ENCODE measurements around the gene ATAT1.

ATAT1 gene

GRCh38 chr6:30601436-30601814, 25.2 kb upstream of the ATAT1 start:
- peak; percentile 60 for ATAC-seq (replicated peaks; ENCODE audit: extremely low read depth, poor library complexity, severe bottlenecking)
- peaks cover 39% of the 10 kb centered on the region for H3K4me1 Mint-ChIP-seq
- H3K27me3 Mint-ChIP-seq: no peaks in the 10 kb centered on the region
- H3K9me3 Mint-ChIP-seq: no peaks in the 10 kb centered on the region
- peak in 1 of 2 donors; percentile 33 for DNase-seq (ENCODE audit: low spot score in 2 of 2)
- peak overlapping the region; percentile 81 for H3K27ac Mint-ChIP-seq (ENCODE audit: low read depth)
- peaks cover 53% of the 10 kb centered on the region for H3K36me3 Mint-ChIP-seq (ENCODE audit: insufficient read depth)
- H3K4me3 Mint-ChIP-seq: no peak overlapping the region

DNA sequence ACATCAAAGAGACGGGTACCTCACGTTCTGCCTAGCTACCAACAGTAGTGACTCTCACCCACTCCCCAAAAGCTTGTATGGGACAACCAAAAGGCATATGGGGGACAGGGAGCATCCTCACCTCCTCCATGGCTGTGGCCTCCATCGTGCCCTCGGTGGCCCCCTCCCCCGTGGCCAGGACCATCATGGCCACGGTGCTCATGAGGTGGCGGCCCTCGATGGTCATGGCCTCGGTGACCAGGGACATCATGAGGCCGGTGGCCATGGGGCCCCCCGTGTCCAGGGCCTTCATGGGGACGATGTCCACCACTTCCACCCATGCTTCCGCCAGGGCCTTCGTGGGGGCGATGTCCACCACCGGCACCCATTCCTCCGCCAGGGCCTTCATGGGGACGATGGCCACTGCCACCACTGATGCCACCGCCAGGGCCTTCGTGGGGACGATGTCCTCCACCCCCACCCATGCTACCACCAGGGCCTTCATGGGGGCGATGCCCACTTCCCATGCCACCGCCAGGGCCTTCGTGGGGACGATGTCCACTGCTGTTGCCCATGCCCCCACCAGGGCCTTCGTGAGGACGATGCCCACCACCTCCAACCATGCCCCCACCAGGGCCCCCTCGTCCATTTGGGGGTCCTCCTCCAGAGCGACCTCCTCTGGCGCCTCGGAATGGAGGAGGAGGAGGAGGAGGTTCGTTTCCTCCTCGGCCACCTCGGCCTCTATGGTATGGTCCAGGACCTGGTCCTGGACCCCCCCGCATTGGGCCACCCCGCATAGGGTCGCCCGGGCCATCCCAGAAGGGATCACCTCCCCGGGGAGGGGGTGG, 24.6 kb upstream of the ATAT1 start:
- Mint-ChIP-seq H3K9me3 (no peaks in the 10 kb centered on the region), H3K36me3 (ENCODE audit: insufficient read depth) (peaks cover 58% of the 10 kb centered on the region), H3K4me3 (no peak overlapping the region), H3K27me3 (no peaks in the 10 kb centered on the region), H3K27ac (ENCODE audit: low read depth) (peak overlapping the region; percentile 81), H3K4me1 (peaks cover 39% of the 10 kb centered on the region)
- no peak for ATAC-seq (replicated peaks; ENCODE audit: extremely low read depth, poor library complexity, severe bottlenecking)
- no peak for DNase-seq (ENCODE audit: low spot score in 2 of 2)

DNA sequence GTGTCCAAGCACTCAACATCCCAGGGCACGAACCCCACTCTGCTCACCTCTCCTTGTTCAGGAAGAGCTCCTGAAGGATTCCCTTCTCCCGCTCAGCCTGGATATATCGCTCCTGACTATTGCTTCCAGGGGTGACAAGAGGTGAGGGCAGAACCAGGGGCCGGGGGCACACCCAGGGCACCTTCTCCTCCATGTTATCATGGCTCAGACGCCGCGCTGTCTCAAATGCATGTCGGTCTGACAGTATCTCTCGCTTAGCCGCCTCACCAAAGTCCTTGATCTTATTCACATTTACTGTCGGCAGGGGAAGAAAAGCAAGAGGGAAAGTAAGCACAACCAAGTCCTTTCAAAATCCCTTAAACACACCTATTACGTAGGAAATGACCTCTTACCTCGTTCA, 22.7 kb upstream of the ATAT1 start:
- DNase-seq (ENCODE audit: low spot score in 2 of 2) (no peak), ATAC-seq (replicated peaks; ENCODE audit: extremely low read depth, poor library complexity, severe bottlenecking) (no peak)
- Mint-ChIP-seq H3K4me1 (peaks cover 45% of the 10 kb centered on the region), H3K9me3 (no peaks in the 10 kb centered on the region), H3K27me3 (no peaks in the 10 kb centered on the region), H3K4me3 (no peak overlapping the region), H3K36me3 (ENCODE audit: insufficient read depth) (peaks cover 72% of the 10 kb centered on the region), H3K27ac (ENCODE audit: low read depth) (no peak overlapping the region)

DNA sequence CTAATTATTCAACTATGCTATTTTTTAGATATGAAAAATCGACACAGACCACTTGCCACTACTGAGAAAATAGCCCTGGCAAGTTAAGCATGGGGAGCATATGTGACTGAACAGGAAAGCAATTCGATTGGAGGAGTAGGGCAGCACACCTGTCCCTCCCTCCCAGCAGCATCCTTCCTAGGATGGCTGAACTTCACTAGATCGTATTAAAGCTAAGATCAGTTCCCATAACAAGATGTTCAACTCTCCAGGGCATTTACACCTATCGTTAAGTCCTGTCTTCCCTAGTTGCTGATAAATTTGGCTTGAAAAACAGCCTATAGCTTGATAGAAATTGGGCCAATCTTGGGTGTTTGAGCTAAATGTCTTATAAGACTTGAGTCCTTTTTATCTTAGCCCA, 16.6 kb upstream of the ATAT1 start:
- H3K9me3 Mint-ChIP-seq: no peaks in the 10 kb centered on the region
- H3K36me3 Mint-ChIP-seq (ENCODE audit: insufficient read depth): peaks cover 64% of the 10 kb centered on the region
- peak overlapping the region; percentile 87 for H3K27ac Mint-ChIP-seq (ENCODE audit: low read depth)
- no peaks in the 10 kb centered on the region for H3K27me3 Mint-ChIP-seq
- H3K4me3 Mint-ChIP-seq: no peak overlapping the region
- ATAC-seq (replicated peaks; ENCODE audit: extremely low read depth, poor library complexity, severe bottlenecking): no peak
- no peak for DNase-seq (ENCODE audit: low spot score in 2 of 2)
- H3K4me1 Mint-ChIP-seq: peaks cover 67% of the 10 kb centered on the region

- no peak for ATAC-seq (replicated peaks; ENCODE audit: extremely low read depth, poor library complexity, severe bottlenecking)
- Mint-ChIP-seq H3K4me3 (no peak overlapping the region), H3K27me3 (no peaks in the 10 kb centered on the region), H3K4me1 (peaks cover 75% of the 10 kb centered on the region), H3K36me3 (ENCODE audit: insufficient read depth) (peaks cover 64% of the 10 kb centered on the region), H3K9me3 (no peaks in the 10 kb centered on the region), H3K27ac (ENCODE audit: low read depth) (peak overlapping the region; percentile 87)
- no peak for DNase-seq (ENCODE audit: low spot score in 2 of 2)
Measured at GRCh38 chr6:30611150-30611855, 15.4 kb upstream of the ATAT1 start.

DNA sequence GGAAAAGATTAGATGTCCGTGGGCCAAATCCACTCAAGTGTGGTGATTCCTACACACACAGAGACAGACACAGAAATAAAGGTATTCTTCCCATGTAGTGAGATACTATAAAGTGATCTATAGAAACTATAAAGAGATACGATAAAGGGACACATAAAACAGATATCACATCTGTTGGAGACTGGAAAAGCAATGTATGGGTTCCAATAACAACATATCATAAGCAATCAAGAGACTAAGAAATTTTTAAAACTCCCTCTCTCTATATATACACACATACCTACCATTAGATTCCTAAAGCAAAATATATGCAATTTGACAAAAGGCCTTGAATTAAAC, 14.8 kb upstream of the ATAT1 start:
- Mint-ChIP-seq H3K4me1 (peaks cover 75% of the 10 kb centered on the region), H3K36me3 (ENCODE audit: insufficient read depth) (peaks cover 64% of the 10 kb centered on the region), H3K27me3 (no peaks in the 10 kb centered on the region), H3K27ac (ENCODE audit: low read depth) (peak overlapping the region; percentile 87), H3K9me3 (no peaks in the 10 kb centered on the region), H3K4me3 (no peak overlapping the region)
- DNase-seq (ENCODE audit: low spot score in 2 of 2) (no peak), ATAC-seq (replicated peaks; ENCODE audit: extremely low read depth, poor library complexity, severe bottlenecking) (no peak)

- ATAC-seq (replicated peaks; ENCODE audit: extremely low read depth, poor library complexity, severe bottlenecking) (no peak), DNase-seq (ENCODE audit: low spot score in 2 of 2) (no peak)
- peaks cover 79% of the 10 kb centered on the region for H3K4me1 Mint-ChIP-seq
- no peaks in the 10 kb centered on the region for H3K9me3 Mint-ChIP-seq
- H3K27ac Mint-ChIP-seq (ENCODE audit: low read depth): peak overlapping the region; percentile 87
- H3K27me3 Mint-ChIP-seq: no peaks in the 10 kb centered on the region
- H3K36me3 Mint-ChIP-seq (ENCODE audit: insufficient read depth): peaks cover 66% of the 10 kb centered on the region
- H3K4me3 Mint-ChIP-seq: no peak overlapping the region
Measured at GRCh38 chr6:30612213-30612612, 14.5 kb upstream of the ATAT1 start.

- H3K27ac Mint-ChIP-seq (ENCODE audit: low read depth): peak overlapping the region; percentile 99
- no peak for ATAC-seq (replicated peaks; ENCODE audit: extremely low read depth, poor library complexity, severe bottlenecking)
Measured at GRCh38 chr6:30612687-30613248, 13.9 kb upstream of the ATAT1 start.

GRCh38 chr6:30613251-30614043, 13.2 kb upstream of the ATAT1 start:
- H3K4me3 Mint-ChIP-seq: peak overlapping the region; percentile 93
- no peaks in the 10 kb centered on the region for H3K9me3 Mint-ChIP-seq
- H3K36me3 Mint-ChIP-seq (ENCODE audit: insufficient read depth): peaks cover 61% of the 10 kb centered on the region
- peak overlapping the region; percentile 99 for H3K27ac Mint-ChIP-seq (ENCODE audit: low read depth)
- DNase-seq (ENCODE audit: low spot score in 2 of 2) (no peak), ATAC-seq (replicated peaks; ENCODE audit: extremely low read depth, poor library complexity, severe bottlenecking) (no peak)
- H3K27me3 Mint-ChIP-seq: no peaks in the 10 kb centered on the region
- peaks cover 78% of the 10 kb centered on the region for H3K4me1 Mint-ChIP-seq

More at GRCh38 chr6:30612687-30613248, 13.9 kb upstream of the ATAT1 start:
- H3K4me1 Mint-ChIP-seq: peaks cover 75% of the 10 kb centered on the region
- no peak for DNase-seq (ENCODE audit: low spot score in 2 of 2)
- H3K36me3 Mint-ChIP-seq (ENCODE audit: insufficient read depth): peaks cover 66% of the 10 kb centered on the region
- H3K27me3 Mint-ChIP-seq: no peaks in the 10 kb centered on the region
- H3K9me3 Mint-ChIP-seq: no peaks in the 10 kb centered on the region
- H3K4me3 Mint-ChIP-seq: no peak overlapping the region

DNA sequence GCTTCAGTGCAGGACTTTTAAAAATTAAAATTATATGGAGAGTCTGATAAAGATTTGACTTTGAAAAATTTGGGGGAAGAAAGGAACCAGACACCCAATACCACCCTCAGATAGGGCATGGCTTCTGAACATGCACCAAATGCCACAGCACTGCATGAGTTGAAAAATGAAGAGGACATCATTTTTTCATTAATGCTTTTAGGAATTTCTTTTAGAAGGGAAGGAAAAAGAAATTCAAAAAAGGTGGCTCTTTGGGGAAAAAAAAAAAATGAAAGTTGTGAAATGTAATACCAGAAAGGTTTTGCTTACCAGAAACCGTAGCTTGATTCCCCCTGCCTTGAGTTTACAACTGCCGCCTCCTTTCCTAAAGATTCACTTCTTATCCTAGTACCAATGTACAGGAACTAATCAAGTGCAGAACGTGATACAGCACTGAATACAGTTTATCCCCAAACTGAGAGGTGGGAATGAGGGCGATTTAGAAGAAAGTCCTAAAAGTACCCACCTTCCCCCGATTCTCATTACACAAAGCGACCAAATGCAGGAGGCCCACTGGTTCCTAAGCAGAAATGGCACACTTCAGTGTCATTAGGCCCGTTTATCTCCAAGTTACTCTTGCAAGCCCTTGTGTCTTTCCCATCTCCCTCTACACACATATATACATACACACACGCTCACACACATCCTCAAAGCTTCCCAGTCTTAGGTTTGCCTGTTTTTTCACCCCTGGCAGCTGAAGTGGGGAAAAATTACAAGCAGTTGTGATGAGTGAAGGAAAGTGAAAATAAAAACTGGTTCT, 12.4 kb upstream of the ATAT1 start:
- H3K36me3 Mint-ChIP-seq (ENCODE audit: insufficient read depth): peaks cover 55% of the 10 kb centered on the region
- H3K4me1 Mint-ChIP-seq: peaks cover 74% of the 10 kb centered on the region
- no peaks in the 10 kb centered on the region for H3K9me3 Mint-ChIP-seq
- H3K4me3 Mint-ChIP-seq: peak overlapping the region; percentile 93
- peak overlapping the region; percentile 99 for H3K27ac Mint-ChIP-seq (ENCODE audit: low read depth)
- H3K27me3 Mint-ChIP-seq: no peaks in the 10 kb centered on the region
- ATAC-seq (replicated peaks; ENCODE audit: extremely low read depth, poor library complexity, severe bottlenecking): no peak
- no peak for DNase-seq (ENCODE audit: low spot score in 2 of 2)

DNA sequence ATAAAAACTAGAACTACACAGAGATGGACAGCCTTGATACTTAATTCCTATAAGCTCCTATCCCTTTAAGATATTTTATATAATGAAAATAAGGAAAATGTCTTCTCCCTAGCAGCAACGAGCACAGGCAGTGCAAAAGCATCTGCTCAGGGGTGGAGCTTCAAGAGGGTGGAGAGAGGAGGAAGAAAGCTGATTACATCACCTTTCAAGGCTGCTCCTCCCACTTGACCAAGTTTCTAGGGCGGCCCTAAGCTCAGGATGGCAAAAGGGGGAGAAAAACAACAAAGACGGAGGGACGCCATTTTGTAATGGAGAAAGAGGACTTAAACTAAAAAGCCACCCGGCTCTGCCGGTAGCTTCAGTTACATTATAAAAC, 11.8 kb upstream of the ATAT1 start:
- Mint-ChIP-seq H3K36me3 (ENCODE audit: insufficient read depth) (peaks cover 55% of the 10 kb centered on the region), H3K27ac (ENCODE audit: low read depth) (peak overlapping the region; percentile 99), H3K4me3 (peak overlapping the region; percentile 93), H3K9me3 (no peaks in the 10 kb centered on the region), H3K4me1 (peaks cover 68% of the 10 kb centered on the region), H3K27me3 (no peaks in the 10 kb centered on the region)
- peak; percentile 63 to 88 for DNase-seq (ENCODE audit: low spot score in 2 of 2)
- peak; percentile 57 for ATAC-seq (replicated peaks; ENCODE audit: extremely low read depth, poor library complexity, severe bottlenecking)

All from central memory CD8-positive, alpha-beta T cell (primary cell).